GM18508 (cell line): ENCODE results near the gene LOXL1.
"Not testable (repeated sequence)": the region's sequence is repeated elsewhere in the genome, so short reads cannot be mapped to it uniquely, and the experiment has no call there.

Experiments used
- ATAC-seq: cut with Tn5 transposase; IDR thresholded peaks from one replicate; pipeline ENCODE4 v1.9.1; 2021; ENCODE audit warnings: moderate number of reproducible peaks; ENCODE audit not compliant: insufficient read depth, unreplicated experiment

LOXL1 gene

DNA sequence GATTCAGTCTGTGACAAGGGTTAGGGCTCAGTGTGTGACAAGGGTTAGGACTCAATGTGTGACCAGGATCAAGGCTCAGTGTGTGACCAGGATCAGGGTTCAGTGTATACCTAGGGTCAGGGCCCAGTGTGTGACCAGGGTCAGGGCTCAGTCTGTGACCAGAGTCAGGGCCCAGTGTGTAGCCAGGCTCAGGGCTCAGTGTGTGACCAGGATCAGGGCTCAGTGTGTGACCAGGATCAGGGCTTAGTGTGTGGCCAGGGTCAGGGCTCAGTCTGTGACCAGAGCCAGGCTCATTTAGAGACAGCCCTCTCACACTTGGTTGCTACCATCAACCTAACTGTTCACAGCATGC, 24.2 kb downstream of the LOXL1 start:
- no peak for ATAC-seq

DNA sequence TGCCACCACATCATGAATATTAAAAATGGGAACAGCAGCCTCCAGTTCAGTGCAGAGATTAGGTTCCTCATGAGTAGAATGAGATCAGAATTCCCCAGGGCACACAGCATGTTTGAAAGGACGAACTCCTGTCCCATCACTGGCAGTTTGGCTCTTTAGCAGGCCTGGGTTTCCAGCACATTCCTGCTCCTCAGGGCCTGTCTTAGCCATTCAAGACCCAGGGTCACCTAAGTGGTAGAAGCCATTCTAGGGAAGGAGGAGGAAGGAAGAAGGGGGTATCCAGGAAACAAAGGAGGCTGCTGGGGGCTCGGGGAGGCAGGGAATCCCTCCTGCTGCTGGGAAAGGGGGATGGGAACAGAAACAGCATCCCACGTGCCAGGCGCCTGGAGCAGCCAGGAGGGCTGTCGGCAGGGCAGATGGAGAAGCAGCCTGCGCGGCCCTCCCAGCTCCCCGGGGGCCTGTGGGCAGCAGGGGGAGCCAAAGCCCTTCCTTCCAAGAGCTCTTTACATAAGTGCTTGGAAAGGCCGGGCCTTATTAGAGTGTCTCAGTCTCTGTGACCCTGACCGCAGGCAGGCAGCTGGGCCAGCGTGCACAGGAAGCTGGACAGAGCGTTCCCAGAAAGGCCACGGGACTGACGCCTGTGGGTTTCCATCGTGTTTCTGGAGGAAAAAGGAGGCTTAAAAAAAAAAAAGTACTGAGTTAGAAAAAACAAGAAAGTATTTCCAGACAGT, 24.7 kb downstream of the LOXL1 start:
- no peak for ATAC-seq

DNA sequence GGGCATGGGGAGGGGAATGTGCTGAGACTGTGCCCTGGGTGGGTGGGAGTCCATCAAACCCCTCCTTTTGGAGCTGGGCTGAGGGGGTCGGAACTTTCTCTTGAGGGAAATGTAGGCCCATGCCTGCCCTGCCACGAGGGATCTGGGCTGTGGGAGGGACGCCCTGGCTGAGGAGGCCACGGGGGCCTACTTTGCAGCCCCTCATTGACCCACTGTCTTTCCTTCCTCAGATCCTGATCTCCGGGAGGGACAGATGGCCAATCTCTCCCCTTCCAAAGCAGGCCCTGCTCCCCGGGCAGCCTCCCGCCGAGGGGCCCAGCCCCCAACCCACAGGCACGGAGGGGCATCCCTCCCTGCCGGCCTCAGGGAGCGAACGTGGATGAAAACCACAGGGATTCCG, 25.3 kb downstream of the LOXL1 start:
- ATAC-seq, result no peak

DNA sequence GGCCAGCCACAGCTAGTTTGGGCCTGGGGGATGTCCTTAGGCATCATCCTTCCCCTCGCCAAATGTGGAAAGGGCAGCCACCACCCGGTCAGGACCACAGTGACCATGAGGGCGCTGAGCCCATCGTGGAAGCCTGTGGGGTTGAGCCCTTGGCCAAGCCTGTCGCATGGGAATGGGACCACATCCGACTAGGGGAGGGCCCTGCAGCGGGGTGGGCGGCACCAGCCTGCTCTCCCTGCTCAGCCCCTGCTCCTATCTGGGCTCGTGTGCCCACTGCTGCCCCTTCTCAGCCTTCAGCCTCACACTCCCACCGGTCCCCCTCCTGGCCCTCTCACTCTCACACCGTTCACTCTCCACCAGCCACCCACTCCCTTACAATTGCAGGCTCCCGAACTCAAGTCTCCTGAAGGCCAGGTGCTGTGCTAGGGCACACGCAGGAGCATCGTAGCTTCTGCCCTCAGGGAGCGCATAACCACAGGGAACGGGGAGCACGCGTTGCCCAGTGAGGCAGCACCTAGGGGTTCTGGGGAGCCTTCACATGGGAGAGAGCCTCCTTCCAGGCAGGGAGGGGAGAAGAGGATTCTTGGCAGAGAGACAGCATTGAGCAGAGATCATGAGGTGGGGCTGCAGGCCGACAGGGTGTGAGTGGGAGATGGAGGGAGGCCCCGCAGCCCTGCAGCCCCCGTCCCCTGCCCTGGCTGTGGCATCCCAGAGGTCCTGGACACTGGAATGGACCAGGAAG, 26.1 kb downstream of the LOXL1 start:
- no peak for ATAC-seq

DNA sequence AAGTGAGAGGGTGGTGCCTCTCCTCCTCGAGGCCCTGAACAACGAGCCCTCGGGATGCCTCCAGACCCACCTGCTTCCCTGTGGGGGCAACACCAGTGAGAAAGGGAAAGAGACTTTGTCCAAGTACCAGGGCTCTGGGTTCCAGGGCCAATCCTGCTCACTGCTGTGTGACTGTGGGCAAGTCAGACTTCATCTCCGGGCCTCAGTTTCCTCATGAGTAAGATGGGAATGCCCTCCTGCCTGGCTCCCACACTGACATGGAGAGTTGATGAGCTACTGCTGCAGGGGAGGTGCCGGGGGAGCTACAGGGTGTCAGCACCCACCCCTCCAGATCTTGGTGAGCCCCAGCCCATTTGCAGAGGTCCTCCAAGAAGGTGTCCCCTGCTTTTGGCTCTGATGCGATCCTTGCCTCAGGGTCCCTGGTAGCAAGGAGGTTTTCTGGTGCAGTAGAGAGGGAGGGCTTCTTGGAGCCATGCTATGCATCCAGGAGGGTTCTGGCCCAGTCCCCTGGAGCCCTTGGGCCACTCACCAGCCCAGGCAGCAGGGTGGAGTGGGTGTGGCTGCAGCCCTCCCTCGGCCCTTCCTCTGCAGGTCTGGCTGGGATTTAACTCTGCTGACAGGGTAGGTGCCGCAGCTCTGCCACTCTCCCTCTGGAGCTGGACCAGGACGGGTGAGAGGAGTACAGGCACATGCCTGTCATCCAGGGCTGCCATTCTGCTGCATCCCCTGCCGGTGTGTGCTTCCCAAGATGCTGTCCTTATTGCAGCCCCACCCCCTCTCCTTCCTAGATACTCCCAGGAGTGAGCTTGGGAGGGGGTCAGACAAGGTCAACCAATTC, 26.9 kb downstream of the LOXL1 start:
- no peak for ATAC-seq

DNA sequence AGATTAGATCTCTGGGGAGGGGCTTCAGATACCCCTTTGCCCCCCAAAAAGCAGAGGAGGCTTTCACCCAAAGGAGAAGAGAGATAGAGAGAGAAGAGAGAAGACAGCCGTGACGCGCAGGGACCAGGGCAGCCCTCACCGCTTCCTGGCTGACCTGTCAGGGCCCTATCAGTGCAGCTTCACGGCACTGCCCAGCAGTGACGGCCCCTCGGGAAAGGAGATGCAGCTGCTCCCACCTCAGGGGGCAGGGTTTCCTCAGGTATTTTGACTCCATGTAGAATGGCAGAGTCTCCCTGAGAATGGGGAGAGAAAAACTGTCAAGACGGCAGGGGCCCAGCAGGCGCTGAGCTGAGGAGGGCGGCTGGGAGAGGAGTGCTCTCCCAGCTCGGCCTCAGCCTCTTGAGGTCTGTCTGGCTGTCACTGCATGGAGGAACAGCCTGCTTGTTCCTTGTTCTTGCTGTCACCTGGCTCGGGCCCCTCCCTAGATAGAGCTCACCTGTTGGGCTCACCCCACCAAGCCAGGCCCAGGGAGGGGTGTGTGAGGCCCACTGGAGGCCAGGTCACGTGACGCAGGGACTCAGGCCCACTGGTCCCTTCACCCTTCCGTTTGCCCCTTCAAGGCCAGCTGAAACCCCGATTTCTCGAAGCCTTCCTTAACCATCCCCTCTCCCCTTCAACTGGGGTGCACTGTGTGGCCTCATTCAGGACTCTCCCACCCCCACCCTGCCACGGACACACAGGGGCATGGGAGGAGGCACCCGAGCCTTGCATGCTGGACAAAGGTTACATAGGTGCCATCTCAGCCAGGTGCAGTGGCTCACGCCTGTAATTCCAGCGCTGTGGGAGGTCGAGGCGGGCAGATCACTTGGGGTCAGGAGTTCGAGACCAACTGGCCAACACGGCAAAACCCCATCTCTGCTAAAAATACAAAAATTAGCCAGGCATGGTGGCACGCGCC, 28.2 kb downstream of the LOXL1 start:
- no peak for ATAC-seq

DNA sequence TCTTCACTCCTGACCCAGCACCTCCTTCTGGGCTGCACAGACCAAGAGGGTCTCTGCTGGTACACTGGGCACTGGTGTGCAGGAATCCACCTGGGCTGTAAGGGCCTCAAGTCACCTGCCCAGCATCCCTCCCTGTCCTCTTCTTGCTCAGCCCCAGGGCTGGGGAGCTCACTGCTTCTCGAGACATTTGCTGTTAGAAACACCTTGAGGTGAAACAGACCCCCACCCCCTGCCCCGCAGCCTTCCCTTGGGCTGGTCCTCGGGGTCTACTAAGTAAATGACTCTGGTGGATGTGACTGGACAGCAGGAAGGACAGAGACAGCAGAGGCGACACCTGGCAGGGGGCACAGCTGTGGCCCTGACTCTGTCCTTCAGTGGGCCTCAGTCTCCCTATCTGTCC, 29.1 kb downstream of the LOXL1 start:
- ATAC-seq, result no peak

DNA sequence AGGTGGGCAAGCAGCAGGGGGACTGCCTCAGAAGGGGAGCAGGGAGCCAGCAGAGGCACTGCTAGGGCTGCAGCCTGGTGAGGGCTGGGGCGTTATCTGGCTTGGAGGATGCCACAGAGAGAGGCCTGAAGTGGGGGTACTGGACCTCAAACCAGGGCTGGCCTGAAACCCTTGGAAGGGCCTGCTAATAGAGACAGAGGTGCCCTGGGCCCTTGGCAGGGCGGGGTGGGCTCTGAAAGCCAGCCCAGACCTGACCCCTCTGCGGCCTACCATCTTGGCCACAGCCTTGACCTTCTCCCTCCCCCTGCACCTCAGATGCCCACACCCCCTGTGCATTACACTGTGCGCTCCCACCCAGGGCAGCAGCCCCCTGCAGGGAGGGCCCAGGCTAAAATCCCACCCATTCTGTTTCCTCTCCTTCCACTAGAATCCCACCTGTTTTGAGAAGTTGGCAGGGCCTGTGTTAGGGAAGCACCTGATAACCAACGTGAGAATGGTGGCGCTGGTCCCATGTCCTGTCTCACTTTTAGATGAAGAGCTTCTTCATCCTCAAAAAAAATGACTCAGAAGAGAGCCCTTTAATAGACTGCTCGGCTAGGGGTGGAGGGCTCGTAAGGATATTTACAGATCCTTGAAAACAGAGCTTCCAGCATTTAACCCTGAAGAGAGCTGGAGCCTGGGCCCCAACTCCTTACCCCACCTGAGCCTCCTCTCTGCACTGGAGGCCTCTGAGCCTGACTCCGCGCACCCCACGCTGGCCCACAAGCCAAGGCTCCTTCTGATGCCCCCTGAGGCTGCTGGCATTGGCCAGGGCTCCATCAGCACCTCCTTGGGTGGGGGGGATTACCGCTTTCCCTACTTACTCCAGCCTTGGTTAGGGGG, 29.8 kb downstream of the LOXL1 start:
- ATAC-seq, result no peak

DNA sequence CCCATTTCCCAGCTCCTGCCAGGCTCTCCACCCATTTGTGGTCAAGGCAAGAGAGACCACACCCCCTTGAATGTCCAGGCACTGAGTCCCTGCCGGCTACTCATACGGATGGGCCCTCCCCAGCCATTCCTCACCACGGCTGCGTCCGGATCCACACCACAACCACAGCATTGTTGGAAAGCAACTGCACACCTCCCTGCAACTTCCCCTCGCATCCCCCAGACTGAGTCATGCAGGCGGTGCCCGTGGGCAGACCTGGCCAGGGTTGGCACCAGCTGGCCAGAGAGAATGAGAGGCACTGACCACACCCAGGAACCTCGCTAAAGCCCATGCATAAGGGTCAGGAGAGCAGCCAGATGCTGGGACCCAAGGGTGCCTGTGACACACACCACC, 30.5 kb downstream of the LOXL1 start:
- no peak for ATAC-seq

DNA sequence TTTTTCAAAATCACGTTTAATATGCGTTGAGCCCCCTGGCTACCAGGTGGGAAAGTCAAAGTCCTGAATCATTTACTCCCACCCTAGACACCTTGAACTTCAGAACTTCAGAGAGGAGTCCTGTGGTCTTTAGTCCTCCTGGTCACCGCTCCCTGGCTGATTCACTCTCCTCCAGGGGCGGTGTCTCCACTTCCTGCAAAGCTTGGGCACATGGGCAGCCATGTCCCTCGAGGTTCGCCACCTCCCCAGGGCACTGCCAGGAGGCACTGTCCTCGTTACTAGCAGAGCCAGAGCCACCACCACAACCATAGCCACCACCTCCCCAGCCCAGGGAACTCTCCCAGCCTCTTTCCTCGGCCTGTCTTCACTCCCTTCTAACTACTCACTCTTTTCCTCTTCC, 31.0 kb downstream of the LOXL1 start:
- no peak for ATAC-seq

DNA sequence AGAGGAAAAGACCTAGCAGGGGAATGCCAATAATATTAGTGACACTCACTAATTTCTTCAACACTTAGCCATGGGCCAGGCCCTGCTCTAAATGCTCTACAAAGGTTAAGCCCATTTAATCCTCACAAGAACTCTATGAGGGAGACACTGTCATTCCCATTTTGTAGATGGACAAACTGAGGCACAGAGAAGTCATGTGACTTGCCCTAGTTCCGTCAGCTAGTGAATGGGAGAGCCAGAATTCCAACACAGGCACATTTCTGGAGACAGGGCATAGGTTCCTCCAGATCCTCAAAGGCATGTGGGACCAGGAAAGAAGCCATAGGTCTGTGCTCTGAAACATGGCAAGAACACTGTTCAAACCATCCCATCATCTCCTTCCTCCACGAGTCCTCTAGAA, 31.5 kb downstream of the LOXL1 start:
- no peak for ATAC-seq

DNA sequence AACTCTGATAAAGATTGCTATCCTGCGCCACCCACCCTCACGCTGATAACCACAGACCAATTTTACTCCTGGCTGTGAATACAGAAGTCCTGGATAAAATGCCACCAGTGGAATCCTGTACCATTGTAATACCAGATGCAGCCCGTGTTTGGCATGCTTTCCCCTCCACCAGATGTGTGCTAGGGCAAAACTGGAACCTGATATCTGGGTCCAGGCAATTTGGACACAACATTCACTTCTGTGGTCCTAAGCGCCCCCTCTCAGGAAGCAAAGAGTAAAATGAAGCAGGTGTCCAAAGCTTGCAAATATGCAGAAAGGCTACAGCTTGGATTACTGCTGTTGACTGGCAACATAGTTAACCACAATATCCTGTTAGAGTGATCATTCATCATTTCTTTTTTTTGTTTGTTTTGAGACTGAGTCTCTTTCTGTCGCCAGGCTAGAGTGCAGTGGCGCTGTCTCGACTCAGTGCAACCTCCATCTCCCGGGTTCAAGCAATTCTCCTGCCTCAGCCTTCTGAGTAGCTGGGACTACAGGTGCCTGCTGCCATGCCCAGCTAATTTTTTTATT, 32.8 kb downstream of the LOXL1 start:
- no peak for ATAC-seq

DNA sequence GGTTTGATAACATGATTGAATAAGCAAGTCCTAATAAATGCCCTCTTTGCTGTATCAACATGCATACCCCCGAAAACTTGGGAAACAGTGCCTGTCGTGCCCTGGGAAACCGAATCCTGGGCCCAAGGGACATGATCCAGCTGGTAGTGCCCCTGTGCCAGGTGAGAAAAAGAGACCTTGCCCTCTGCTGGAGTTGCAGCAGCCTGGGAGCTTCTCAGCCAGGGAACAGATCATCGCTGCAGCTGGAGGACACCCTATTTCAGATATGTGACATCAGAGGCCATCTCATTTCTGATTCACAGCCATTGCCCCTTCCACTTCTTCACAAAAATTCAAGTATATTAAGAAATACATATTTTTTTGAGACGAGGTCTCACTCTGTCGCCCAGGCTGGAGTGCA, 33.5 kb downstream of the LOXL1 start:
- no peak for ATAC-seq

DNA sequence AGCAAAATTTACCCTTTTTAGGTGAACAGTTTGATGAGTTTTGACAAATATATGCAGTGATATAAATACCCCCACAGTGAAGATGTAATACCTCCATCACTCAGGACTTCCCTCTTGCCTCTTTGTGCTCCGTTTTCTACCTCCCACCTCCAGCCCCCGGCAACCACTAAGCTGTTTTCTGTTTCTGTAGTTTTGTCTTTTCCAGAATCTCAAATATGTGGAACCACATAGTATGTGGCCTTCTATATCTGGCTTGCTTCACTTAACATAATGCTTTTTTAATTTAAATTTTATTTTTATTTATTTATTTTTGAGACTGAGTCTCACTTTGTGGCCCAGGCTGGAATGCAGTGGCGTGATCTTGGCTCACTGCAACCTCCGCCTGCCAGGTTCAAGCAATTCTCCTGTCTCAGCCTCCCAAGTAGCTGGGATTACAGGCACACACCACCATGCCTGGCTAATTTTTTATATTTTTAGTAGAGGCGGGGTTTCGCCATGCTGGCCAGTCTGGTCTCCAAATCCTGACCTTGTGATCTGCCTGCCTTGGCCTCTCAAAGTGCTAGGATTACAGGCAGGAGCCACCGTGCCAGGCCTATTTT, 34.3 kb downstream of the LOXL1 start:
- not testable (repeated sequence) for ATAC-seq

DNA sequence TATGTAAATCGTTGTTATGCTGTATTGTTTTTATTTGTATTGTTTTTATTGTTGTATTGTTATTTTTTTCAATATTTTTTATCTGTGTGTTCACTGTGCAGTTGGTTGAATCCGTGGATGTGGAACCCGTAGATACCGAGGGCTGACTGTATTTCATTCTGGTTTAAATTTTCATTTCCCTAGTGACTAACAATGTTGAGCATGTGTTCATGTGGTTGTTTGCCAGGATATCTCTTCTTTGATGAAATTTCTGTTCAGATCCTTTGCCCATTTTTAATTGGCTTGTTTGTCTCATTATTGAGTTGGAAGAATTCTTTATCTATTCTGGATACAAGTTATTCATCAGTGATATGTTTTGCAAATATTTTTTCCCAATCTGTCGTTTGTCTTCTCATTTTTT, 36.2 kb downstream of the LOXL1 start:
- ATAC-seq, result no peak

DNA sequence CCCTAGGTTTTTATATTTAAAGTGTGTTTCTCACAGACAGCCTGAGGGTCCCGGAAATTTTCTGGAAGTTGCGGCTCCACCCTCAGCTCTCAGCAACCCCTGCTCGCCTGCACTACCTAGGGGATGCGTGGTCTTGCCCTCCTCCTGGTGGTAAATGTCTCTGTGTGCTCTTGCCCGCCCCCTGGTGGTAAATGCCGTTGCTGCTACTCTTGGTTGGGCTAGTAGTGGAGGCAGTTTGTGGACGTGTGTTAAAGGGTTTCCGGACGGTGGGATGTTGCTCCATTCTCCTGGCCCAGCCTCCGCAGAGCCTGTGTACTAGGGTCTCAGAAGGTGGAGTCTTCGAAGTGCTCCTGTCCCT, 38.5 kb downstream of the LOXL1 start:
- ATAC-seq, result no peak

DNA sequence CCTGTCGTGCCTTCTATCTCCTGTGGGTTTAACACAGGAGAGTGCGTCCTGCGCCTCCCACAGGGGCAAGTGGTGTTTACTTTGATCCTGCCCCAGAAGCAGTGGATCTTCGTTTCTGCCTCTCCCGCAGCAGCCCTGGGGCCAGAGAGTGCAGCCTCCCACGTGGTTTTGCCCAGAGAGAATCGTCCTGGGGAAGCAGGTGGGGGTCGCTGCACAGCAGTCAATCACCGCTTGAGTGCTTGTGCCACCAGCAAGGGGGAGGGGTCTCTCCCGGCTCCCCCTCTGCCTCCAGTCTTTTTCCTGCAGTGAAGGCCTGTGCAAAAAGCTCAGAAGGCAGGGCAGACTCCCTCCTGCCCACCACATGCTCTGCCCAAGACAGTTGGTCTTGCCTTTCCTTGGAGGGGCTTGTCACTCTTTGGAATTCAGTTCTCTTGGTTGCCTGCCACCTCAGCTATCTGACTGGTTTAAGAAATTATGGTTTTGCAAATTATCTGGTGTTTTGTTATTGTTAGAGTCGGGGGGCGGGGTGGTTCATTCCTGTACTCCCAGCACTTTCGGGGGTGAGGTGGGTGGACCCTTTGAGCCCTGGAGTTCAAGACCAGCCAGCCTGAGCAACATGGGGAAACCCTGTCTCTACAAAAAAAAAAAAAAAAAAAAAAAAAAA, 39.0 kb downstream of the LOXL1 start:
- ATAC-seq, result no peak

DNA sequence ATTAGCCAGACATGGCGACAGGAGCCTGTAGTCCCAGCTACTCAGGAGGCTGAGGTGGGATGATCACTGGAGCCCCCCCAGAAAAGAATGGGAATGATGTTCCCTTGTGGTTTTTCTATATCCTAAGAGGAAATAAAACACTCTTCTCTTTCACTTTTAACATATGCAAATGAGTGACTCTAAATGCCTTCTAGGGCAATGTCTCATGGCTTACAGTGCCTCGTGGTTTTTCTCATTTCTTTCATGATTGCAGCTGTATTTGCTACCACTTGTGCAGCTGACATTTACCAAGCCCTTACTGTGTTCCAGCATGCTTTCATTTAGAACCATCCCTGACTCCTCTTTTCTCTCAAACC, 39.5 kb downstream of the LOXL1 start:
- no peak for ATAC-seq
